Chondrocyte (in vitro differentiated cells): Measurements from ENCODE around the gene C20orf202. TPM values are rescaled to one million over a fixed set of nuclear protein-coding genes. Genes with fewer than 3 reads are reported as not detected.

Experiments
- DNase-seq: peaks from one replicate; pipeline ENCODE4 v3.0.0; 2021; ENCODE audit warnings: mixed read lengths, low spot score
- H3K27ac Mint-ChIP-seq: one replicate; pipeline ENCODE4 v1.8.0; 2021; ENCODE audit warnings: mild to moderate bottlenecking, moderate library complexity, mixed read lengths; ENCODE audit not compliant: unreplicated experiment
- H3K27me3 Mint-ChIP-seq: 2 replicates; pipeline ENCODE4 v1.8.0; 2021; ENCODE audit warnings: low read depth, mixed read lengths
- H3K36me3 Mint-ChIP-seq: 2 replicates; pipeline ENCODE4 v1.8.0; 2021; ENCODE audit warnings: low read depth, mixed read lengths
- H3K4me1 Mint-ChIP-seq: 2 replicates; pipeline ENCODE4 v1.8.0; 2021; ENCODE audit warnings: low read depth, mild to moderate bottlenecking, mixed read lengths
- H3K4me3 Mint-ChIP-seq: one replicate; pipeline ENCODE4 v1.8.0; 2021; ENCODE audit warnings: mild to moderate bottlenecking, moderate library complexity, mixed read lengths; ENCODE audit not compliant: unreplicated experiment
- H3K9me3 Mint-ChIP-seq: 2 replicates; pipeline ENCODE4 v1.8.0; 2021; ENCODE audit warnings: low read depth, mixed read lengths
- total RNA-seq: library from RNA; stranded (reverse); gene quantifications from 3 replicates; pipeline ENCODE4 v1.2.1, GENCODE V29; 2021
- TF ChIP-seq, protein P1 (sequence below): fragments of 200-600 bp; sonication (generic); IDR thresholded peaks from 2 replicates; pipeline ENCODE4 v1.5.0; 2021; ENCODE audit warnings: antibody characterized with exemption, mild to moderate bottlenecking, moderate library complexity

Gene C20orf202
- total RNA-seq, 1 donor from 2014 or later, result not detected

DNA sequence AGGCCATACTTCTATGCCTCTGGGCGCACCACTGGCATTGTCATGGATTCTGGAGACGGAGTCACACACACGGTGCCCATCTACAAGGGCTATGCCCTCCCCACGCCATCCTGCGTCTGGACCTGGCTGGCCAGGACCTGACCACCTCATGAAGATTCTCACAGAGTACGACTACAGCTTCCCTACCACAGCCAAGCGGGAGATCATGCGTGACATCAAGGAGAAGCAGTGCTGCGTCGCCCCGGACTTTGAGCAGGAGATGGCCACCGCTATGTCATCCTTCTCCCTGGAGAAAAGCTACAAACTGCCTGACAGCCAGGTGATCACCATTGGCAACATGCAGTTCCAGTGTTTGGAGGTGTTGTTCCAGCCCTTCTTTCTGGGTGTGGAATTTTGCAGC, 42.3 kb upstream of the C20orf202 start:
- Mint-ChIP-seq H3K4me1 (no peaks in the 10 kb centered on the region), H3K27me3 (no peaks in the 10 kb centered on the region), H3K9me3 (peaks cover 6% of the 10 kb centered on the region), H3K27ac (no peak overlapping the region), H3K4me3 (no peak overlapping the region), H3K36me3 (peaks cover 41% of the 10 kb centered on the region)
- TF ChIP-seq, protein P1, sequence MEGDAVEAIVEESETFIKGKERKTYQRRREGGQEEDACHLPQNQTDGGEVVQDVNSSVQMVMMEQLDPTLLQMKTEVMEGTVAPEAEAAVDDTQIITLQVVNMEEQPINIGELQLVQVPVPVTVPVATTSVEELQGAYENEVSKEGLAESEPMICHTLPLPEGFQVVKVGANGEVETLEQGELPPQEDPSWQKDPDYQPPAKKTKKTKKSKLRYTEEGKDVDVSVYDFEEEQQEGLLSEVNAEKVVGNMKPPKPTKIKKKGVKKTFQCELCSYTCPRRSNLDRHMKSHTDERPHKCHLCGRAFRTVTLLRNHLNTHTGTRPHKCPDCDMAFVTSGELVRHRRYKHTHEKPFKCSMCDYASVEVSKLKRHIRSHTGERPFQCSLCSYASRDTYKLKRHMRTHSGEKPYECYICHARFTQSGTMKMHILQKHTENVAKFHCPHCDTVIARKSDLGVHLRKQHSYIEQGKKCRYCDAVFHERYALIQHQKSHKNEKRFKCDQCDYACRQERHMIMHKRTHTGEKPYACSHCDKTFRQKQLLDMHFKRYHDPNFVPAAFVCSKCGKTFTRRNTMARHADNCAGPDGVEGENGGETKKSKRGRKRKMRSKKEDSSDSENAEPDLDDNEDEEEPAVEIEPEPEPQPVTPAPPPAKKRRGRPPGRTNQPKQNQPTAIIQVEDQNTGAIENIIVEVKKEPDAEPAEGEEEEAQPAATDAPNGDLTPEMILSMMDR, result no peak
- no peak for DNase-seq

GRCh38 chr20:1163105-1163504, 40.1 kb upstream of the C20orf202 start:
- TF ChIP-seq, protein P1, result no peak
- no peaks in the 10 kb centered on the region for H3K27me3 Mint-ChIP-seq
- no peaks in the 10 kb centered on the region for H3K9me3 Mint-ChIP-seq
- DNase-seq, result no peak
- peaks cover 48% of the 10 kb centered on the region for H3K36me3 Mint-ChIP-seq
- no peak overlapping the region for H3K27ac Mint-ChIP-seq
- H3K4me3 Mint-ChIP-seq, result no peak overlapping the region
- H3K4me1 Mint-ChIP-seq, result no peaks in the 10 kb centered on the region

DNA sequence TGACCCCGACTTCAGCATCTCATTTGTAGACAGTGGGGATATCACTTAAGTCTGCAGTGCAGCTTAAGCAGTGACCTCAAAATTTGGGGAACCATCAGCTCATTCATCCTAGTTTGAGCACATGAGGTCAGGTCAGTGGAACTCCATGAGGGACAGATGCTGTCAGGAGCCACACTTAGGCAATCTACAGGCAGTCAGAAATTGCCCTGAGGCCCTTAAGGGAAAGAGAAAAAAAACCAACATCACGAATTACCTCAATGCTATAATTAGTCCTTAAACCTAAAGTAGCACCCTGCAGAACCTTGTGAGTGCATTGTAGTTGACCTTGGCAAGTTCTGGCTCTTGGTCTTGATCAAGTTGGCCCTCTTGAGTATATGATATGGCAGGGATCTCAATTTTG, 39.6 kb upstream of the C20orf202 start:
- Mint-ChIP-seq H3K36me3 (peaks cover 53% of the 10 kb centered on the region), H3K4me3 (no peak overlapping the region), H3K9me3 (no peaks in the 10 kb centered on the region), H3K4me1 (no peaks in the 10 kb centered on the region), H3K27me3 (no peaks in the 10 kb centered on the region), H3K27ac (no peak overlapping the region)
- DNase-seq, result no peak
- TF ChIP-seq, protein P1, result no peak

DNA sequence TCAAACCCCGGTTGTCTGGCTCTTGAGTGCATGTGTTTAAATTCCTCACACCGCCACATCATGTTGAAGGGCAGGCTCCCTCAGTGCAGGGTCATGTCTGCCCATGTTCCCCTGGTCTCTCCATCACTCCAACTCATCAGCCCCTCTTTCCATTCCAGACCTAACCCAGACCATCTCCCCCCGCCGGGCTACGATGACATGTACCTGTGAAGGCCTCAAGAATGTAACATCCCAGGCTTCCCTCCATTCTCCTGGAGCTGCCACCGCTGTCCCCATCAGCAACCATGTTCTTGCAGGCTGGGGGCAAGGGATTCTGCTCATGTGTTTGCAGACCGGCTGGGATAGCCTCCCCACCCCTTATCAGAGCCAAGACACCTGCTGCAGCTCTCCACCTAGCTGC, 38.4 kb upstream of the C20orf202 start:
- TF ChIP-seq, protein P1, result no peak
- Mint-ChIP-seq H3K27me3 (no peaks in the 10 kb centered on the region), H3K36me3 (peaks cover 61% of the 10 kb centered on the region), H3K4me3 (no peak overlapping the region), H3K9me3 (no peaks in the 10 kb centered on the region), H3K27ac (no peak overlapping the region), H3K4me1 (no peaks in the 10 kb centered on the region)
- no peak for DNase-seq

DNA sequence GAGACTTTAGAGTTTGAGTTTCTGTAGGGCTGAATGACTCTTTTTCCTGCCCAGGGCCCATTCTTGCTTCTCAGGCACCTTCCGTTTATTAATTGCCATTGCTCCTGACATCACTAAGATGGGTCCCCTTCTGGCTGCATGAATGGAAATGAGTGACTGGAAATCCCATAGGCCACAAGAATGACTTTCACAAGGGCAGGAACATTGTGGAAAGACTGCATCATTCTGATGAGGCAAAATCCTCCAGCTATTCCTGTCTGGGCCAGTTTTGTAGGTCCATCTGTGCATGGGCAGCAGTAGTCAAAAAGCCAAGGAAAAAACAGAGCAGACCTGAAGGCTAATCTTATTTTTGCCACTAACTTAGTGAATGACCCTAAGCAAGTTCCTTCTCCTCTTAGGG, 37.7 kb upstream of the C20orf202 start:
- no peak overlapping the region for H3K27ac Mint-ChIP-seq
- no peak overlapping the region for H3K4me3 Mint-ChIP-seq
- no peaks in the 10 kb centered on the region for H3K27me3 Mint-ChIP-seq
- no peaks in the 10 kb centered on the region for H3K4me1 Mint-ChIP-seq
- TF ChIP-seq, protein P1, result no peak
- H3K9me3 Mint-ChIP-seq, result no peaks in the 10 kb centered on the region
- DNase-seq, result no peak
- peaks cover 64% of the 10 kb centered on the region for H3K36me3 Mint-ChIP-seq
